GM19240 (cell line): ENCODE data around the gene STK32C.
"Not testable (repeated sequence)": the region's sequence is repeated elsewhere in the genome, so short reads cannot be mapped to it uniquely, and the experiment has no call there.

ENCODE experiments used
- DNase-seq: peaks from one replicate; pipeline ENCODE4 v3.0.0; 2011; ENCODE audit warnings: low spot score; ENCODE audit not compliant: insufficient read length

Gene STK32C

DNA sequence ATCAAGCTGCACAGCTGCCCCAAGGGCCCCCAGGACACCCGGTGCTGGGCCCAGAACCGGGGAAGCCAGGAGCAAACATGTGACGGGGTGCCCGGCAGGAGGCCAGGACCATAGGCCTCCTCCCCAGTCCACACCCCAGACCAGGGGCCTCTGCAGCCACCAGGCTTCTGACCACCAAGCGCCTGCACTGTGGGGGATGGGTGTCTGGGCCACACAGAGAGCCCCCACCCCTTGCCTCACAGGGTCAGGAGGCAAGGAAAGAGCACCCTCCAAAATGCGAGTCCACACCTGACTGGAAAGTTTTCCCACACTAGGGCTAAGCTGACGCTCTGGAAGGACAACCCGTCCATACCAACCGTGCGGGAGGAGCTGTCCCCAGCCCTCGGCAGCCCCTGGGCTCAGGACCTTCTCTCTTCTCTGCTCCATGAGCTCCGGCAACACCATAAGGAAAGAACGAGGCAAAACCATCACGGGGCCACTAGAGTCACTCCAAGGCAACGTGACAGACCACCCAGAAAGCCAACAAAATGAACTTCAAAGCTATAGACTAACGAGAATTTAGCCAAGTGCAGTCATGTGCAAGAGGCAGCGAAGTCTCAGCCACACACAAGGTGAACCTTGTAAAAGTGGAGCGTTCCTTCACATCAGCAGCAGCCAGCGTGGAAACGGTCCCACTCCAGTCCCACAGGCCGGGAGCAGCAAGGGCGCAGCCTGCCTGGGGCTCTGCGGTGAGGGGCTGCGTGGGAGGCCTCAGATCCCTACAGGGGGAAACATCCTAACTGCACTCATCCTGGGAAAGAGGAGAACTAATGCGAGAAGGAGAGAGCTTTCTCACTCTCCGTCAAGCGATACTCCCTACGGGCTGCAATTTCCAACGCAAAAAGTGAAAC, 5.1 kb downstream of the STK32C start:
- DNase-seq, result no peak

DNA sequence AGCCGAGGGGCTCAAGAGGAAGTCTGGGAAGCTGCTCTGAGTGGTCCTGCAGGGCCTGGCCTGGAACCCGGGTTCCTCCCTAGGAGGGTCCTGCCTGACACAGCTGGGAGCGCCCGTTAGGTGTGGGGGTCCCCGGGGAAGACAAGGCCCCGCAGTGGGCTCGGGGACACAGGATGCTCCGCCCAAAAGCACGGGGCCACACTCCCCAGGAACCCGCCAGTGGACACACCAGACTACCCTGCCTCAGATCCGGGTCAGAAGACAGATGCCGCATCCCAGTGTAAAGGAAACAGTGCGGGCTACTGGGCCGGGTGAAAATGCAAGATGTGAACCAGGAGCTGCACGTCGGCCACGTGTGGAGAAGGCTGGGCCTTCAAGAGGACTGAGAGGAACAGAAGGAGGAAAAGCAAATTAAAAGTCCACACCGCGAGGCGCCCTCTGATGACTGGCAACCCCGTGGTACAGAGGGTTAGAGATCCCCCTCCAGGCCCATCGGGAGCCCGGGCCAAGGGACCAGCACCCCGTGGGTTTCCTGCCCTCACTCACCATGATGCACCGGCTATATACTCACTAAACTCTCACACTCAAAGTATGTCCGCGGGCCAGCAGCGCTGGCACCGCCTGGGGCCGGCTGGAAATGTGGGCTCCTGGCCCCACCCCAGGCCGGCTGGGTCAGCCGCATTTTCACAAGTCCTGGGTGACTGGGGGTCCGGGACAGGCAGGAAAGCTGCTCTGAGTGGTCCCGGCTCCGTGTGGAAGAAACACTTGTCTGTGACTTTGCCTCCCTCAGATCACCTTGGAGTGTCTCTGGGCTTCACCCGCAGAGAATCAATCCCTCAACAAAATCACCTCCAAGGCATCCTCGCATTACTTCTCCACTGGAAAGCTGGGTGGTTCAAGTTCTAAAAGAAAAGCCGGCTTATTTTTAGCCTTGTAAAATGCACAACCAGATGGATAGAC, 6.1 kb downstream of the STK32C start:
- no peak for DNase-seq

DNA sequence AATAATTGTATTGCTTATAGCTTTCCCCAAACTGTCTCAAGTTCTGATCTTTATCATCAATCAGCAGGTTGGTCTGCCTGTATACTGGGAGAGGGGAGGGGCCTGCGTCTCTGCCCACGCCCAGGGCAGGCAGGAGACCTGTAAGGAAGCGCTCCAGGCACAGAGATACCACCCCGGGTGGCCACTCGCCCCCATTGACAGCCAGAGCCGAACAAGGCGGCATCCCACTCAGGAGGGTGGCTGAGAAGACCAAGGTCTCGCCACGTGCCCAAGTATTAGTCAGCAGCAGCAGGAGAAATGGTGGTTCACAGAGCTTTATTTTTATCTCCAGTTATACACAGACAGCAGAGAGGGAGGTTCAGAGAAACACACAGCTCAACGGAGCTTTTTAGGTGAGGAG, 7.2 kb downstream of the STK32C start:
- no peak for DNase-seq

GRCh38 chr10:132299371-132300336, 8.1 kb downstream of the STK32C start:
- DNase-seq, result no peak

DNA sequence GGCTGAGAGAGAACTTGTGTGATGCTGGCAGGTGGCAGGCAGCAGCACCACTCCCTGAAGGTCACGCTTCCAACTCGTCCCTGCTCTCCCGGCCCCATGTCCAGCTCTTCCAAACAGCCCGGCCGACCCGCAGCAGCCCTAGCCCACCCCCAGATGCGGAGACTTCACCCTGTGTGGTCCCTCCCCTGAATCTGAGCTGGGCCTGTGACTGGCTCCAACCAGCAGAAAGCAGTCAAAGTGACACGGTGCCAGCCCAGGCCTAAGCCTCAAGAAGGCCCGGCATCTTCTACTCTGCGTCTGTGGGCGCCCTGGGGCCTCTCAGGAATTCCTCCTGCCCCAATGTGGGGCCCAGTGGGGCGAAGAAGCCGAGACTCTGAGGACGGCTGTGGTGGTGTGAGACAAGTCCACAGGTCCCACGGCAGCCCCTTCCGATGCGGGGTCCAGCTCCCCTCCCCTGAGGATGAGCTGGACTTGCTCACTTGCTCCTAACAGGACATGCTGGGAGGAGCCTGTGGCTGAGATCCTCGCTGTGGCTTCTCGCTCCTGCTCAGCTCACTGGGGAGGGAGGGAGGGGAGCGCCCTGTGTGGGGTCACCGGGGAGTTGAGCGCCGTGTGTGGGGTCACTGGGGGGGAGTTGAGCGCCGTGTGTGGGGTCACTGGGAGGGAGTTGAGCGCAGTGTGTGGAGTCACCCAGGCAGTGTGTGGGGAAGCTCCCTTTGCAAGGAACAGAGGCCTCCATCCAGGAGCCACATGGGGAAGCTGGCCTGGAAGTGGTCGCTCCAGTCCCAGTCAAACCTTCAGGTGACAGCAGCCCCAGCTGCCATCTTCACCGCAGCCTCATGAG, 9.5 kb downstream of the STK32C start:
- no peak for DNase-seq

- no peak for DNase-seq
Measured at GRCh38 chr10:132297526-132297925, 10.2 kb downstream of the STK32C start.

DNA sequence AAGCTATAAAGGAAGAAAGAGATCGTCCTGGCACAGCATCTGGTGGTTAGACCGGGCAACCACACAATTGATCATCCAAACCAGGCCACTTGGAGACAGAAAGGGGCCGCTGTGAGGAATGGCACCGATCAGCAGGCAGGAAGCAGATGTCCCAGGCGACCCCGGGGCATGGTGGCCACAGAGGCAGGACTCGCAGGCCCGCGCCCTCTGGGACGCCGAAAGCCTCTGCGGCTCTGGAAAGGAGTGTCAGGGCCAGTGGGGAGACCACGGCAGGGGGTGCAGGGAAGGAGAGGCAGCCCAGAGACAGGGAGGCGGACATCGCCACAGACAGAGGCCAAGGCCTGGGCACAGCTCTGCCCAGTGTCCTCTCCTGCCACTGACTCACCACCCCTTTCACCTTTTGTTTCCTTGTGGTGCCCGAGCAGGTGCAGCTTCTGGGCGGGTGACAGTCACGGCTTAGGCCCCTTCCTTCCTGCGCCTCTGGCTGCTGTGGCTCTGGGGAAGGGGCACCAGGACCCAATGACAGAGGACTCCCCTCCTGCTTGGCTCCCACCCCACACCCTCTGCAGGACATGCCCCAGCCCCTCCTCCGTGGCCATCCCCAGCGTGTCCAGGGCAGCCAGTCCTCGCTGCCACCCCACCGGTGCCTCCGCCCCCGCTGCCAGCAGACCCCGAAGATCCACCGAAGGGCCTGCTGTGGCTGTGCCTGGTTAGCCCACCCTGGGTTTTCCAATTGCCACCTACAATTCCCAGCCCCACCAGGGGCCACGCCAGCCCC, 10.9 kb downstream of the STK32C start:
- no peak for DNase-seq

DNA sequence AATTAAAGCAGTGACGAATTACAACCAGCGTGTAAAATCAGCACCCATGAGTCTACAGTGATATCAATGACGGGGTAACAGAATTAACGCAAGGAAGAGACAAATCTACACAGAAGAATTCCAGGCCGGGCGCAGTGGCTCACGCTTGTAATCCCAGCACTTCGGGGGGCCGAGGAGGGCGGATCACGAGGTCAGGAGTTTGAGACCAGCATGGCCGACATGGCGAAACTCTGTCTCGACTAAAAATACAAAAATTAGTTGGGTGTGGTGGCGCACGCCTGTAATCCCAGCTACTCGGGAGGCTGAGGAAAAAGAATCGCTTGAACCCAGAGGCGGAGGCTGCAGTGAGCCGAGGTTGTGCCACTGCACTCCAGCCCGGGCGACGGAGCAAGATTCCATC, 12.3 kb downstream of the STK32C start:
- DNase-seq, result not testable (repeated sequence)

- no peak for DNase-seq
Measured at GRCh38 chr10:132294561-132295318, 13.0 kb downstream of the STK32C start.

DNA sequence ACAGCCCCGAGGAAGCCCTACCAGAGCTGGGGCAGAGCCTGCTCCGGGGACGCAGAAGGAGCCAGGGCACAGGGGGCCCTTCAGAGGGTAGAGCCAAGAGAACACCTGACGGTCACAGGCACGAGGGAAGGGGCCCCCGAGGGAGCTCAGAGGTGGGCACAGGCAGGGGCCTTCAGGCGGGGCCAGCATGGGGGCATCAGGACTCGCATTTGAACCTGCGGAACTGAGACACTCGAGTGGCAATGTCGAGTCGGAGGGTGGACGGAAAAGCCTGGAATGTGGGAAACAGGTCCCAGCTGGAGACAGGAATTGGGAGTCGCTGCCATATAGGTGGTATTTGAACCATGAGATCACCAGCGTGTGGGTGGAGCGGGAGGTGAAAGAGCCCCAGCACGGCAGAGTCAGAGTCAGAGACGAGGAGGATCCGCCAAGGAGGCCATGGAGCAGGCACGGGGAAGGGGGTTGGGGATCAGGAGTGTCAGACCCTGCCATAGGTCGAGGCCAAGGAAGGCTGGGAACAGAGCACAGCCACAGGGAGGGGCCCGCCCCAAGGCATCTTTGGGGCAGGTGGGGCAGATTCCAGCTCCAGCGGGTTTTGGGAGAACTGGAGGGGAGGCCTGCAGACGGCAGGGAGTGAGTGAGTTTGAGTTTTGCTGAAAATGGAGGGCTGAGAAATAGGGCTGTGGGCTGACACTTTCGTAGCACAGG, 13.8 kb downstream of the STK32C start:
- DNase-seq, result no peak

DNA sequence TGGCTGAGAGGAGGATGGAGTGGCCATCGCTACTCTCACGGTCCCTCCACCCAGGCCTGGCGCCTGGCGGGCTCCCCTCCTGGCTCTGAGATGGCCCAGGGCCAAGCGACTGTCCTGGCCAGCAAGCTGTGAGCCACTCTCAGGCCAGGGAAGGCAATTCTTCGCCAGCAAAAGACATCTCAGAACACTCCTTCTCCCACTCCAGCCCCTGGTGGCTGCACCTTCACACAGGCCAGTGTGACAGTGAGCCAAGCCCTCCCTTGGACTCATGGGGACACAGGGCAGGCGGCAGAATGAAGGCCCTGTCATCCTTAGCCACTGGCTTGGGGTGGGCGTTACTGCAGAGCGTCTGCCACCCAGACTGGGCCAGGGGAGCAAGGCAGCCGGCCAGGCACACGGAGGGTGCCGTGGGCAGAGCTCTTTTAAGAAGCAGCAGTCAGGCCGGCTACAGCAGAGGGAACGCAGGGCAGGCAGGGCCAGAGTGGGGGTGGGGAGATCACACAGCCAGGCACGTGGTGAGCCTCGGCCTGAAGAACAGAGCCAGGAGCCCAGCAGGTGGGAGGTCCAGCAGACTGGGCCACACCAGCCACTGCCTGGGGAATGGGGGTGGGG, 14.4 kb downstream of the STK32C start:
- no peak for DNase-seq

GRCh38 chr10:132292287-132293200, 15.2 kb downstream of the STK32C start:
- no peak for DNase-seq

DNA sequence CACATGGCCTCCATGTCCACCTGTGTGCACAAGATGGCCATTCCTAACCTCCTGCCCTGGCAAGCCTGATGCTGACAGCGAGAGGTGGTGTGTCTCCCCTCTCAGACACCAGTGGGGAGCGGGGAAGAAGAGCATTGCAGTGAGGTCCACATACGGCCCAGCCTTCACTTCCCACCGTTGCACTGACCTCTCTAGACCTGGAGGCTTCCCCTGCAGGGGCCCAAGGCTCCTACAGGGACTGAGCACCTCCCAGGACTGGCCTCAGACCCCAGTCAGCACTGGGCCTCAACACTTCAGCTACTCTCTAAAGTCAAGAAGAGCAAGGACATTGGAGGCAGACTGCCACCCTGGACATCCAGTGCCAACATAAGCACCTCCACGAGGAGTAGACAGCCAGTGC, 15.9 kb downstream of the STK32C start:
- DNase-seq, result no peak

- no peak for DNase-seq
Measured at GRCh38 chr10:132290631-132291030, 17.1 kb downstream of the STK32C start.

GRCh38 chr10:132289439-132289838, 18.3 kb downstream of the STK32C start:
- DNase-seq, result no peak

DNA sequence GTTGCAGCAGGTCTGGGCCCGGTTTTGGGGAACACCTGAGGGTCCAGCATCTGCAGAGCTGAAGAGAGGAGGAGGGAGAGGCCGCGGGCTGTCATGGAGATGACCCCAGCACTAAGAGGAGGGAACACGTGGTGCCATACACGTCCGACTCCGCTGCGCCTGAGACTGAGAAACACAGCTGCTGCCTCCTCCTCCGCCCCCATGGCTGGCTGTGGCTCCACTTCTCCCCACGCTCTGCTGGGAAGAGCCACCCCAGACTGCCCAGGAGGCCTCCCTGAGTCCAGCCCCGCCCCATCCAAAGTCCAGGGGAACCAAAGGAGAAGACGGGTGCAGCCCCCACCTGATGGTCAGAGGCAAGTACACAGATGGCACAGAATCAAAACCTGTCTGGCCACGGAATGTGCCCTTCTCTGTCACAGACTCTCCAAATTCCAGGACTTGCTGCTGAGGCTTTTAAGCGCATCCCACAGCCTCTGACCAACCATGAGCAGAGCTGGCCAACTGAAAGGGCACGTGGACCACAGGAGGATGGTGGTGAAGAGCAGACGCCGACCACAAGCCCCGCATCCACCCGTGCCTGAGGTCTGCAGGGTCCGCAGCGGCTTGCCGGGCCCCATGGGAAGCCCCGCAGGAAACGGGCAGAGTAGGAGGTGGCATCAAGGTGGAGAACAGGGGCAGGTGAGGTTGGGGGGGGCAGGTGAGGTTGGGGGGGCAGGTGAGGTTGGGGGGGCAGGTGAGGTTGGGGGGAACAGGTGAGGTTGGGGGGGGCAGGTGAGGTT, 24.0 kb downstream of the STK32C start:
- no peak for DNase-seq
